ENCODE results near the gene FGF21.

FGF21 gene

GRCh38 chr19:48718711-48719231 is 36.6 kb upstream of the FGF21 start:
- DNase-seq (ENCODE audit: insufficient read length) (no peak), FAIRE-seq (no peak)
- no peak for TF ChIP-seq POLR2A (IDR thresholded peaks at IDR 0.05; ENCODE audit: low read depth, low read length)
- no peak for TF ChIP-seq POLR2AphosphoS5 (IDR thresholded peaks at IDR 0.05; ENCODE audit: low read depth, low read length)
- TF ChIP-seq TAF1 (IDR thresholded peaks at IDR 0.05; ENCODE audit: borderline replicate concordance, low read depth, low read length): no peak

DNA sequence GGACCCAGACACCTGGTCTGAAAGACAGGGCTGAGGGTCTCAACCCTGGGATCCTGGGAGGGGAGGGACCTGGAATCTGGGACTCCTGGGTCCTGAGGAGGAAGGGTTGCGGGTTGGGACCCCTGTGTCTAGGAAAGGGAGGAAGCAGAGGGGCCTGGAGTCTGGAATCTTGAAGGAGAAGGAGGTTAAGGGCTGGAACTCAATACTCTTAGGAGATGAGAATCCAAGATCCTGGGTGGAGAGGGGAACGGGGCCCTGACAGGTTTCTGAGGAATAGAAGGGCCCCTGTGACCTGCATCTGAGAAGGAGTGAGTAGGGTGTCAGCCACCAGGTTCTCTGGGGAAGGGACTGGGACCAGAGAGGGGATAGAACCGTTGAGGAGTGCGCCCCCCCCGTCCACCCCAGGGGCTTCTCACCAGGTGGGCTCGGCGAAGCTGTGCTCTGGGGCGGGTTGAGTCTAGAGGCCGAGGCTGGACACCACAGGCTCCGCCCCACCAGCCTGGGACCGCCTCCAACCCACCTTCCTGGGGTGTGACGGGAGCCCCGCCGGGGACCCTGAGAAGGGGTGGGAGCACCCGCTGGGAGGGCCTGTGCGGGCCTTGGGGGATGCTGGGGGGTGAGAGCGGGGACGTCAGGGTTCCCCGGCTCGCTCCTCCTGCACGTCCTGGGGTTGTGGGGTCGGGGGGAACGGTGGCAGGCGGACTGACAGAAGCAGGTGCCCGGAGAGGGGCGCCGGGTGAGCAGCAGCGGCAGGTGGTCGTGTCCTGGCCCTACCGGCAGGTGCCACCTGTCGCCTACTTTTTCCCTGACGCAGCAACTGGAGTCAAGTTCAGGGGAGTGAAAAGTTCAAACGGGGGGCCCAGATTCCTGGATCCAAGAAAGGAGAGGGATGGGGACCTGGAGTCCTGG is 35.8 kb upstream of the FGF21 start, which contains the start of gene MAMSTR:
Gene MAMSTR (minus strand): TSS at position 463 of the 909 bp plus-strand sequence. CDS start 694 bp downstream, outside the sequence.
- TF ChIP-seq POLR2AphosphoS5 (IDR thresholded peaks at IDR 0.05; ENCODE audit: low read depth, low read length) (no peak), POLR2A (IDR thresholded peaks at IDR 0.05; ENCODE audit: low read depth, low read length) (no peak), TAF1 (IDR thresholded peaks at IDR 0.05; ENCODE audit: borderline replicate concordance, low read depth, low read length) (no peak)
- DNase-seq (ENCODE audit: insufficient read length) (no peak), FAIRE-seq (no peak)

DNA sequence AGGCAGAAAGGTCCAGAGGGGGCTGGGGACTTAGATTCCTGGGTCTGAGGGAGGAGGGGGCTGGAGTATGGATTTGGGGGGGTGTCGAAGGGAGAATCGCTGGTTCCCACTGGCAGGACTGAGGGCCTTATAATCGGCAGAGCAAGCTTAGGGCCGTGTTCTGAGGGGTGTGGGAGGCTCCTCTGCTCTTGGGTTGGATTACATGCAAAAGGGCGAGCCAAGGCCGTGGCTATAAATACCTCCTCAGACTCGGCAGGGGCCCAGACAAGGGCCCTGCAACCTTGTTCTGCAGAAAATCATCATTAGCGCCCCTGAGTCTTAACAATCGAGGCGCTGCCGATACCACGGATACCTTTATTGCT is 35.1 kb upstream of the FGF21 start:
- no peak for FAIRE-seq
- DNase-seq (ENCODE audit: insufficient read length): no peak

DNA sequence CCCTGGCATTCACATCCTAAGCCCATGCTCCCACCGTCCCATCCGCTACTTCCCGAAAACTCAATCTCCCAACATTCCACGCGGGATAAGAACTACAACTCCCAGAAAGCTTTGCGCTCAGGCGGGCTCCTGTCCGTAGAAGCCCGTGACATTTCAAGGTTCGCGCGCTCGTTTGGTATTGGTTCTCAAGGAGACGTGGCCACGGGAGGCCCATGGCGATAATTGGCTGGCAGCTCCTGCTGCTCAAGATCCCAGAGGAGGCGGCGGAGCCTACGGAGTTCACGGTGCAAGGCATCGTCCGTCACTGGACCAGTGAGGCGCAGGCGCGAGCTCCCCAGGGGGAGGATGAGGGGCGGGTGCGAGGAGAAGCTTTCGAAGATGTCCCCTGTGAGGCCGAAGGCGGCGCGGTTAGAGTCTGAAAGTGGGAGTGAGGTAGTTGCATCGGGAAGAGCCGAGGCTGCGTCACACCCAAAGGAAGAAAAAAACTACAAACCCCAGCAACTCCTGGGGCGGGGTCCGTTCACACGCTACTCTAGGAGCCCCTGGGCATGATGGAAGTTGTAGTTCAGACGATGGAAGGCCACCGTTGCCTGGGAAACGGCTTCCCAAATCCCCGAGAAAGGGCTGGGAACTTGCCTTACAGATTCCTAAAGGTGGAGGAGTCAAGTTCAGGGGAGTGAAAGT is 34.6 kb upstream of the FGF21 start:
- DNase-seq (ENCODE audit: insufficient read length): peak; percentile 97
- FAIRE-seq: peak; percentile 98
- TF ChIP-seq POLR2A (IDR thresholded peaks at IDR 0.05; ENCODE audit: low read depth, low read length) (peak; percentile 47; the same call in 1 of the 2 replicates), TAF1 (IDR thresholded peaks at IDR 0.05; ENCODE audit: borderline replicate concordance, low read depth, low read length) (no peak), POLR2AphosphoS5 (IDR thresholded peaks at IDR 0.05; ENCODE audit: low read depth, low read length) (no peak)

More for the DNA sequence above, 35.1 kb upstream of the FGF21 start:
- TF ChIP-seq POLR2AphosphoS5 (IDR thresholded peaks at IDR 0.05; ENCODE audit: low read depth, low read length) (no peak), TAF1 (IDR thresholded peaks at IDR 0.05; ENCODE audit: borderline replicate concordance, low read depth, low read length) (no peak), POLR2A (IDR thresholded peaks at IDR 0.05; ENCODE audit: low read depth, low read length) (no peak)

- FAIRE-seq: no peak
Measured at GRCh38 chr19:48722196-48722708, 33.1 kb upstream of the FGF21 start.

GRCh38 chr19:48724796-48725753 is 30.2 kb upstream of the FGF21 start:
- DNase-seq (ENCODE audit: insufficient read length) (no peak), FAIRE-seq (no peak)
- TF ChIP-seq POLR2A (IDR thresholded peaks at IDR 0.05; ENCODE audit: low read depth, low read length) (no peak), POLR2AphosphoS5 (IDR thresholded peaks at IDR 0.05; ENCODE audit: low read depth, low read length) (no peak), TAF1 (IDR thresholded peaks at IDR 0.05; ENCODE audit: borderline replicate concordance, low read depth, low read length) (no peak)

More at GRCh38 chr19:48722196-48722708, 33.1 kb upstream of the FGF21 start:
- no peak for TF ChIP-seq POLR2AphosphoS5 (IDR thresholded peaks at IDR 0.05; ENCODE audit: low read depth, low read length)
- no peak for TF ChIP-seq TAF1 (IDR thresholded peaks at IDR 0.05; ENCODE audit: borderline replicate concordance, low read depth, low read length)
- TF ChIP-seq POLR2A (IDR thresholded peaks at IDR 0.05; ENCODE audit: low read depth, low read length): no peak
- no peak for DNase-seq (ENCODE audit: insufficient read length)

DNA sequence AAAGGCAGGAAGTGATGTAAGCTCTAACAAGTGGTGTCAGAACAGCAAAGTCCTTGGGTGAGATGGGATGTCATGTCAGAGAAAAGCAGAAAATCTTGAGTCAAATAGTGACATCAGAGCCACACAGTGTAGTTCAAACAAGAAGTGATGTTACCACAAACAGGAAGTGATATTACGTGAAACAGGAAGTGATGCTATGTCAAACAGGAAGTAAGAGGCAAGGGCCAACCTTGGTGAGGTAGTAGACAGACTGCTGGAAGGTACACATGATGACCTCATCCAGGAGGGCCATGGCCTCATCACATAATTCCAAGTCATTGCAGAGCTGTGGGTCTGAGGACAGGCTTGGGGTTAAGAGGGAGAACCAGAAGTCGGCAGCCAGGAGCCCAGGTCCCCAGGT is 28.8 kb upstream of the FGF21 start:
- FAIRE-seq (no peak), DNase-seq (ENCODE audit: insufficient read length) (no peak)
- TF ChIP-seq POLR2A (IDR thresholded peaks at IDR 0.05; ENCODE audit: low read depth, low read length) (no peak), TAF1 (IDR thresholded peaks at IDR 0.05; ENCODE audit: borderline replicate concordance, low read depth, low read length) (no peak), POLR2AphosphoS5 (IDR thresholded peaks at IDR 0.05; ENCODE audit: low read depth, low read length) (no peak)

DNA sequence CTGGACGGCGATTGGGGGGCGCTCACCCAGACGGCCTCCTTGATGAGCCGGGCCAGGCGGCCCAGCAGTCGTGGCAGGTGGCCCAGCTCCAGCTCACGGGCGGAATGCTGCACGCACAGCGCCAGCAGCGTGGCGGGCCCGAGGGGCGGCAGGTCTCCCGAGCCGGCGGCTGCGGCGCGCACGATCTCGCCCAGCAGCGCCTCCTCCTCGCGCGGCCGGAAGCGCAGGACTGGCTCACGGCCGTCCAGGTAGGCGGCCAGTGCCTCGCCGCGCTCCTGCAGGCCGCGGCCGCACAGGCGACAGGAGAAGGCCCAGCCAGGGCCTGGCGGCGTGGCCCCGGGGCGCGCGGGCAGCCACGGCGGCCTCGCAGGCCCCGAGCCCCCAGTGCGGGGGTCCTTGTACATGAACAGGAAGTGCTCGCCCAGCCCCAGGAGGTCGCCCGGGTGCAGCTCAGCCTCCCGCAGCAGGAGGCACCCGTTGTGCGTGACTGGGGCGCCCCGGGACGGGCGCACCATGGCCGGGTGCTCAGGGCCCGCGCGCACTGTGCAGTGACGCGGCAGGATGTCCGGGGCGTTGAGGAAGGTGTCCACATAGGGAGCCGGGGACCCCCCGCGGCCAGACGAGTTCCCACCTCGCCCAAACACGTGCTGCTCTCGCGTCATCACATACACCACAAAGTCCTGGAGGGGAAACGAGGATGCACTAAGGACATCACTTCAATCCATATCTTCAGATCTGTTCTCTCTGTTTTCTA is 26.2 kb upstream of the FGF21 start:
- FAIRE-seq (no peak), DNase-seq (ENCODE audit: insufficient read length) (no peak)
- TF ChIP-seq POLR2AphosphoS5 (IDR thresholded peaks at IDR 0.05; ENCODE audit: low read depth, low read length) (no peak), POLR2A (IDR thresholded peaks at IDR 0.05; ENCODE audit: low read depth, low read length) (no peak), TAF1 (IDR thresholded peaks at IDR 0.05; ENCODE audit: borderline replicate concordance, low read depth, low read length) (no peak)

- FAIRE-seq (no peak), DNase-seq (ENCODE audit: insufficient read length) (no peak)
- no peak for TF ChIP-seq POLR2A (IDR thresholded peaks at IDR 0.05; ENCODE audit: low read depth, low read length)
- TF ChIP-seq TAF1 (IDR thresholded peaks at IDR 0.05; ENCODE audit: borderline replicate concordance, low read depth, low read length): no peak
- no peak for TF ChIP-seq POLR2AphosphoS5 (IDR thresholded peaks at IDR 0.05; ENCODE audit: low read depth, low read length)
Measured at GRCh38 chr19:48731452-48731851, 23.9 kb upstream of the FGF21 start.

GRCh38 chr19:48734625-48735024 is 20.7 kb upstream of the FGF21 start:
- no peak for DNase-seq (ENCODE audit: insufficient read length)
- no peak for FAIRE-seq
- no peak for TF ChIP-seq POLR2A (IDR thresholded peaks at IDR 0.05; ENCODE audit: low read depth, low read length)

Measured in GM12892 (cell line).